ENCODE measurements around the gene RHBDL3. TPM values are rescaled to one million over a fixed set of nuclear protein-coding genes. Genes with fewer than 3 reads are reported as not detected.

Gene RHBDL3
- total RNA-seq, 1 experiment from 2014 or later: not detected

- Histone ChIP-seq H3K27me3 (ENCODE audit: insufficient read depth, low read depth) (peaks cover 10% of the 10 kb centered on the region; the same call in 1 of the 2 replicates), H3F3A (ENCODE audit: insufficient read depth, low read depth) (no peaks in the 10 kb centered on the region), H3K9me2 (ENCODE audit: insufficient read depth) (no peaks in the 10 kb centered on the region), H3K36me3 (ENCODE audit: low read depth) (no peaks in the 10 kb centered on the region), H3K27ac (no peak overlapping the region), H3K79me2 (ENCODE audit: low read depth) (no peaks in the 10 kb centered on the region), H2AFZ (no peak overlapping the region), H3K4me1 (replicated peaks; ENCODE audit: insufficient read depth) (no peaks in the 10 kb centered on the region), H3K9me3 (ENCODE audit: insufficient read depth, low read depth) (no peaks in the 10 kb centered on the region), H3K4me3 (no peak overlapping the region), H3K4me2 (no peak overlapping the region), H4K20me1 (ENCODE audit: insufficient read depth) (no peaks in the 10 kb centered on the region)
- intact Hi-C loops (cut with micrococcal nuclease; ENCODE audit: unreplicated experiment): no loop called here
- no TSS peak for BruUV-seq (replicated peaks)
- ChIA-PET CTCF (no interaction called here), POLR2A (ENCODE audit: unreplicated experiment) (interaction anchor here (0.7 kb wide), 1 partner anchor 99 kb away, joined by 4 read pairs; no protein-coding TSS in a partner anchor)
- no peak for DNase-seq
- no peak for TF ChIP-seq EZH2 (IDR thresholded peaks at IDR 0.05; ENCODE audit: low read depth)
- TF ChIP-seq, protein P1, sequence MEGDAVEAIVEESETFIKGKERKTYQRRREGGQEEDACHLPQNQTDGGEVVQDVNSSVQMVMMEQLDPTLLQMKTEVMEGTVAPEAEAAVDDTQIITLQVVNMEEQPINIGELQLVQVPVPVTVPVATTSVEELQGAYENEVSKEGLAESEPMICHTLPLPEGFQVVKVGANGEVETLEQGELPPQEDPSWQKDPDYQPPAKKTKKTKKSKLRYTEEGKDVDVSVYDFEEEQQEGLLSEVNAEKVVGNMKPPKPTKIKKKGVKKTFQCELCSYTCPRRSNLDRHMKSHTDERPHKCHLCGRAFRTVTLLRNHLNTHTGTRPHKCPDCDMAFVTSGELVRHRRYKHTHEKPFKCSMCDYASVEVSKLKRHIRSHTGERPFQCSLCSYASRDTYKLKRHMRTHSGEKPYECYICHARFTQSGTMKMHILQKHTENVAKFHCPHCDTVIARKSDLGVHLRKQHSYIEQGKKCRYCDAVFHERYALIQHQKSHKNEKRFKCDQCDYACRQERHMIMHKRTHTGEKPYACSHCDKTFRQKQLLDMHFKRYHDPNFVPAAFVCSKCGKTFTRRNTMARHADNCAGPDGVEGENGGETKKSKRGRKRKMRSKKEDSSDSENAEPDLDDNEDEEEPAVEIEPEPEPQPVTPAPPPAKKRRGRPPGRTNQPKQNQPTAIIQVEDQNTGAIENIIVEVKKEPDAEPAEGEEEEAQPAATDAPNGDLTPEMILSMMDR (conservative IDR thresholded peaks at IDR 0.05): no peak
Observed at GRCh38 chr17:32274643-32275042, 9.0 kb downstream of the RHBDL3 start.

DNA sequence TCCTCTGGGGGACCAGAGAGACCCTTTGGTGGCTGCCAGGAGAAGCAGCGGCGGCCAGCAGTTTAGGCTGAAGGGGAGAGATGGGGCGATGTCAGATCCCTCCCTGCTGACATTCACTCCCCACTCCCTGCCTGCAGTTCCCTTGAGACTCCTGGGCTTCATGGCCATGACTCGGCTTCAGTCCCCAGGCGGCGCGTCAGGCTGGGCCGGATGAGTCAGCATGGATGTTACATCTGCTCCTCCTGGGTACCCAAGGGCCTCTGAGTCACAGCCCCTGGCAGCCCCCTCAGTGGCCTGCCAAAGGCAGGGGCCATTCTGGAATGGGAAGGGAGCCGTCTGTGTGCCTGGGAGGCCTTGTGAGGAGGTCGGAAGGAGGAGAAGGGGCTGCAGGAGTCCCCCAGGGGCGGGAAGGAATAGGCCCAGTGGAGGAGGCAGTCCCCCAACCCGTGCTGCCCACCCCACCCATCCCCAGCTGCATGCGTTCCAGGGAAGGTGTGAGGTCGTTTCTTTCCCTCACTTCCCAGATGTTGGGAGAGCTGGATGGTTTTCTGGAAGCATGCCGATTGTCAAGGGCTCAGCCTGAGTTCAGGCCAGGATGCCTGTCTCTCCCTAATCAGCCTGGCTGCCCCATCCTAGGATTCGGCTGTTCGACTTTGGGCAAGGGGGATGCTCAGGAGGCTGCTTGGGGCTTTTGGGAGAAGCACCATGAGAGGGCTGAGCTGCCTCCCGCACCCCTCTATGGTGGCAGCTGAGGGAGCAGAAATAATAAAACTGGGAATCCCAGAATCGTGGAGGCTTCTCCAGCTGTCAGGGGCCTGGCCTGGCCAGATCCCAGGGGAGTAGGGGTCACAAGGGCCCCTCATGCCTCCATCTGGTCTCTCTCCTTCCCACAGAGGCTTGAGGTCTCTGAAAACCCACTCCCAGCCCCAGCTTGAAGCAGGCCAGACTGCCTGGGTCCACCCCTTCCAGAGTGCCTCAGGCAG lies 9.7 kb downstream of the RHBDL3 start:
- Histone ChIP-seq H3K27me3 (ENCODE audit: insufficient read depth, low read depth) (peaks cover 4% of the 10 kb centered on the region; the same call in 1 of the 2 replicates), H3K9me3 (ENCODE audit: insufficient read depth, low read depth) (no peaks in the 10 kb centered on the region), H3K4me1 (replicated peaks; ENCODE audit: insufficient read depth) (no peaks in the 10 kb centered on the region), H3F3A (ENCODE audit: insufficient read depth, low read depth) (no peaks in the 10 kb centered on the region), H3K79me2 (ENCODE audit: low read depth) (no peaks in the 10 kb centered on the region), H3K9me2 (ENCODE audit: insufficient read depth) (no peaks in the 10 kb centered on the region), H4K20me1 (ENCODE audit: insufficient read depth) (no peaks in the 10 kb centered on the region), H3K4me2 (no peak overlapping the region), H3K27ac (no peak overlapping the region), H3K4me3 (no peak overlapping the region), H2AFZ (no peak overlapping the region), H3K36me3 (ENCODE audit: low read depth) (no peaks in the 10 kb centered on the region)
- TF ChIP-seq, protein P1 (conservative IDR thresholded peaks at IDR 0.05): no peak
- no peak for TF ChIP-seq EZH2 (IDR thresholded peaks at IDR 0.05; ENCODE audit: low read depth)
- intact Hi-C loops (cut with micrococcal nuclease; ENCODE audit: unreplicated experiment): no loop called here
- CTCF ChIA-PET: no interaction called here
- peak; percentile 44 to 48 for DNase-seq
- no TSS peak for BruUV-seq (replicated peaks)
- POLR2A ChIA-PET (ENCODE audit: unreplicated experiment): no interaction called here

GRCh38 chr17:32276171-32276601 lies 10.6 kb downstream of the RHBDL3 start:
- Histone ChIP-seq H3K36me3 (ENCODE audit: low read depth) (no peaks in the 10 kb centered on the region), H3F3A (ENCODE audit: insufficient read depth, low read depth) (no peaks in the 10 kb centered on the region), H3K79me2 (ENCODE audit: low read depth) (no peaks in the 10 kb centered on the region), H3K4me3 (no peak overlapping the region), H3K27me3 (ENCODE audit: insufficient read depth, low read depth) (no peaks in the 10 kb centered on the region; the same call in 1 of the 2 replicates), H2AFZ (no peak overlapping the region), H3K9me3 (ENCODE audit: insufficient read depth, low read depth) (no peaks in the 10 kb centered on the region), H4K20me1 (ENCODE audit: insufficient read depth) (no peaks in the 10 kb centered on the region), H3K9me2 (ENCODE audit: insufficient read depth) (no peaks in the 10 kb centered on the region), H3K4me2 (no peak overlapping the region), H3K4me1 (replicated peaks; ENCODE audit: insufficient read depth) (no peaks in the 10 kb centered on the region), H3K27ac (no peak overlapping the region)
- ChIA-PET CTCF (no interaction called here), POLR2A (ENCODE audit: unreplicated experiment) (no interaction called here)
- no TSS peak for BruUV-seq (replicated peaks)
- no peak for DNase-seq
- no peak for TF ChIP-seq EZH2 (IDR thresholded peaks at IDR 0.05; ENCODE audit: low read depth)
- TF ChIP-seq, protein P1 (conservative IDR thresholded peaks at IDR 0.05): no peak
- intact Hi-C loops (cut with micrococcal nuclease; ENCODE audit: unreplicated experiment): no loop called here

All from PC-9 (cell line).